HG02623 (cell line): Measurements from ENCODE around the gene SYNDIG1.

Experiments
- ATAC-seq: cut with Tn5 transposase; IDR thresholded peaks from one replicate; pipeline ENCODE4 v1.9.1; 2021; ENCODE audit warnings: moderate library complexity; ENCODE audit not compliant: unreplicated experiment

Gene SYNDIG1

DNA sequence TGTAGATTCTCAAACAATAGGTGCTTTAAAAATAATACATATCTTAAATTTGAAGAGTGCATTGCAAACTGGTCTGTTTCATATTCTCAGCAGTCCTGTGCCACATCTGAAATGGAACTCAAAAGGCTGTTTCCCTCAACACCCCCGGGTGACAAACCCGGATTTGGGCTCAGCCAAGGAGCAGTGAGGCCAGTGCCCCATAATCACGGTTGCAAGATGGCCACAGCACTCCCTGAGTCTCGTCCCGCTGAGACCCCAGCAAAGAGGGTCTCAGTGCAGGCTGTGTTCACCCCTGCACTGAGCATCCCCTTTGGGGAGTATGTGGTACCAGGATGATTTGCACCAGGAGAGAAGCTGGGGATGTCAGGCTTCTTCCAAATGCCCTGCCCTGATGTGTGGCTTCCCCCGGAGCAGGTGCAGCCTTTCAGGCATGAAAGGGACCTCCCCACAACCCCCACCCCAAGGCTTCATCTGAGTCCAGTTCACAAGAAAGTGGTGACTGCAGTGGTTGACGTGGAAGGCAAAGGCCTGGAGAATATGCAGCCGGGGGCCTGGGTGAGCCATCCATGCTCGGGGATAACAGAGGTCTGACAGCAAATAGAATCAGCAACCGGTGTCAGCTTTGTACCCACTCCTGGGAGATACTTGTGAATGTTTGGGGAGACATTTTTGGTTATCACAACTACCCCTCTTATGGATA lies 202.9 kb downstream of the SYNDIG1 start:
- ATAC-seq, result no peak

DNA sequence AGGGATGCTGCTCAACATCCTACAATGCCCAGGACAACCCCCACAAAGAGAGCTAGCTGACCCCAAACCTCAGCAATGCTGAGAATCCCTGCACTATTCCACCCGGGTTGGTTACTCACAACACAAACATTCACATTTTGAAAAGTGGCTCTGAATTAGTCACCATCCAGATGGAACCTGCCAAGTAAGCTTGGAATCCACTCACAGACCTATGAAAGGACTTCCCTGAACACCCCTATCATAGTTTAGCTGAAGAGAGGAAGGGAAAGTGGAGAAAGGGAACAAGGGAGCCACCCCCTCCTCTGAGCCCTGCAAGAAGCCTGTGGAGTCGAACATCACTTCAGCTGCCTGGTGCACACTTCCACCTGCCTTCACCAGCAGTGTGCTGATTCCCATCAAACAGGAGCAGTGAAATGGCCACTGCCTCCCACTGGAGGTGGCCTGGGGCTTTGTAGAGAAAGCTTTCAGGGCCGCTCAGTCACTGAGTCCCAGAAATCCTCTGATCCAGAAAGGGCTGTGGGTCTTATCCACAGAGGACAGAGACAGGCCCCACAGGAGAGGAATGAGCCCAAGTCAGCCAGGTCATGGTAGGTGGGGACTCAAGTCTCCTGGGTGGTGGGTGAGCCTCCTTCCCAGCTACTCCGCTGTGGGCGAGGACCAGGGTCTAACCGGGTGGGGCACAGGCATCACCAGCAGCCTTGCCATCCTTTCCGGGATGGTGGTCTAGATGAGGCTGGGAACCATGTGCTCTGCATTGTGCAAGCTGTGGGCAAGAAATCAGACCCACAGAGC lies 203.7 kb downstream of the SYNDIG1 start:
- no peak for ATAC-seq

DNA sequence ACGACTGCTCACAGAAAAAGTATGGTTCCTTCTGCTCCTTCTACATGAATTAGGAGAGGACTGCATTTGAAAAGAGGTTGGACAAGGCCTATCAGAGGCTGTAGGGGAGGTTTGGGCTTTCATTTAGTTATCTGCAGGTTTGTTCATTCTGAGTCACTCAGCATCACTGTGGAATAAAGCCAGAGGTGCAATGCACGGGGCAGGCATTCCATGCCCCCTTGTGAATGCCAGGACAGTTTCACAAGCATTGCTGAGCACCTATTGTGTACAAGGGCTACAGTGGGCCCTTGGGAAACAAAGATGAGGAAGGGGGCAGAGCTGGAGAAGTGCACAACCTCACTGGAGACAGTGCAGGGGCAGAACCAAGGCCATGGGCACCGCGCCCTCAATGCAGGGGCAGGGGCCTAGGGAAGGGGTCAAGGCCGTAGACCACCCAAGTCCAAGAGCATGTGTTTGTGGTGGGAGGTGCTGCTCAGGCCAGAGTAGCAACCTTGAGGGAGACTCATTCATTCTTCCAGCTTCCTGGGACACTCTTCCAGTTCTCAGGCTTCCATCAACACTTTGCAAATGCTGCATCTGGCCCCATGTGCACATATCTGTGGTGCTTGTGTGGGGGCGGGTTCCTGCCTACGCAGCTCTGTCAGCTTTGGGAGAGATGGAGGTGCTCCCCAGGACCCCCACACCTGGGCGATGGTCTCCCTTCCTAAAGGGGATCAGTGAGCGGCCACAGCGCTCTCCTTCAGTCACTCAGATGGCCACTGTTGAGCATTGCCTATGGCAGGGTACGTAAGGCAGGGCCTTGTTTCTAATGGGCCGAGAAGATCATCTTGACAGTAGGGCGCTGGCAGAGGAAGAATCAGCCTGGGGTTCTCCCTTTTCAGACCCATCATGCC lies 204.5 kb downstream of the SYNDIG1 start:
- no peak for ATAC-seq

DNA sequence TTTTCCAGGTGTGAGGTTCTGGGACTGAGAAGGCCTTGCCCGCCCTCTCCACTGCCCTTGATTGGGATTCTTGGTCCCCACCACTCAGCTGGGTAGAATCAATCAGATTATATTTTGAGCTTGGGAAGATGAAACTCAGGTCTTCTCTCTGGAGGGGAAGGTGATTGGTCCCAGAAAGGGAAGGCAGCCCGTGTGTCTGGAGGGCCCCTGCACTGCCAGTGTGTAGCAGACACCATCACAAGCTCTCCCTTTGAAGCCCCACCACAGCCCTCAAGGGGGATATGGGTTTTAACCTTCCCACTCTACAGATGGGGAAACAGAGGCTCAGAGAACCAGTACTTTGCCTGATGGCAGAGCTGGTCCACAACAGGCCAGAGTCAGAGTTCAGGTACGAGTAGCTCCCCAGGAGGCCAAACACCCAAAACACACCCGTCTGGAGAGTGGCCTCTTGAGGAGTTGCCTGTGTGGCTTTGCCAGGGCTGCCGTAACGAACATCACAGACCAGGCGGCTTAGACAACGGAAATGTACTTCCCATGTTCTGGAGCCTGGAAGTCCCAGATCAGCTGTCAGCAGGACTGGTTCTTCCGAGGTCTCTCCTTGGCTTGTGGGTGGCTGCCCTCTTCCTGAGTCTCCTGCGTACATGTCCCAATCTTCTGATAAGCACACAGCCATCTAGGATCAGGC lies 205.6 kb downstream of the SYNDIG1 start:
- no peak for ATAC-seq

DNA sequence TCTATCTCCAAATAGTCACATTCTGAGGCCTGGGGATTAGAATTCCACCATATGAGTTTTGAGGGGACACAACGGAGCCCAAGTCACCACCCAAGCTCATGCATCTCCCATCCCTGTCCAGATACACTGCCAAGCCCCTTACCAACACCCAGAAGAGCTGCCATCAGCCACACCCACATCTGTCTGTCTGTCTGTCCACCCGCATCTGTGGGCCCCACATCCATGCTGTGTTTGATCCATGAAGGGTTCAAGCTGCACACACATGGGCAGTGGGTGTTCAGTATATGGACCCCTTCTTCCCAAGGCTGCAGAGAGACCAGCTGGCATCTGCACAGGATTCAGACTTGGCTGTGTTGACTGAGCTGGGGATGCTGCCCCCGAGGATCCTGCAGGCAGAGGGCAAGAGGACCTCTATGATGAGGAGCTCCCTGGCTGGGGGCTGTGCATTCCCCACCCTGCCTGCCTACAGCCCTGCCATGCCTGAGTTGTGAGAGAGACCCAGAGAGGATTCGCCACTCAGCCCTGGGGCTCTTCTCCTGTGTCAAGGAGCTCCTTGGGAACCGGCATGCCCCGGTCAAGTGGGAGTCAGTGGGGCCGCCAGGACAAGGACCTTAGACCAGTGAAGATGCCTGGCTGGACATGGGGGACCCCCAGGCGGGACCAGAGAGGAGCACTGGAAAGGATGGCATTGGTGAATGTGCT lies 206.4 kb downstream of the SYNDIG1 start:
- ATAC-seq, result no peak

DNA sequence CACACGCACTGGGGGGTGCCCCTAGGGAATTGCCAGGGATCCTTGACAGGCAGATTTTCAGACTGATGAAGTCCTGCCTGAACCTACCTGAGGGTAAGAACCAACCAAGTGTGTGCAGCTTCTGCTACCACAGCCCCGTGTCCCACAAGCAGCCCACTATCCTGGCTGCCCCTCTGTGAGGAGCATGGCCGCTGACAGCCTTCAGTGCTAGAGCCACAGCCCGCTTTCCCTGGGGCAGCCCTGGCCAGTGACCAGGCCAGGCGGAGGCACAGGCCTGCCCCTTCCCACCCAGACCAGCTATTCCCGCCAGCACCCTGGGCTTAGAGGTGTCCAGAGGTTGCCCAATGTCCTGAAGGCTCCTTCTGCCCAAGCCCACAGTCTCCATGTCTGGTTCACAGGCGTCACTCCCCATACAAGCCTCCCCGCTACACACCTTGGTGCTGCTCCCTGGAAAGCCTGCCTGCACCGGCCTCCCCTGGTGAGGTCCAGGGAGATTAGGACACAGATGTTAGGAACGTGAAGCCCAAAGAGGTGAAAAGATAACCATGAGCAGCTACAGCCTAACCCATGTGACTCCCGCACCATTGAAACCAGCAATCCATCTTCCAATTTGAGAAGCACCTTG lies 207.0 kb downstream of the SYNDIG1 start:
- ATAC-seq, result no peak

DNA sequence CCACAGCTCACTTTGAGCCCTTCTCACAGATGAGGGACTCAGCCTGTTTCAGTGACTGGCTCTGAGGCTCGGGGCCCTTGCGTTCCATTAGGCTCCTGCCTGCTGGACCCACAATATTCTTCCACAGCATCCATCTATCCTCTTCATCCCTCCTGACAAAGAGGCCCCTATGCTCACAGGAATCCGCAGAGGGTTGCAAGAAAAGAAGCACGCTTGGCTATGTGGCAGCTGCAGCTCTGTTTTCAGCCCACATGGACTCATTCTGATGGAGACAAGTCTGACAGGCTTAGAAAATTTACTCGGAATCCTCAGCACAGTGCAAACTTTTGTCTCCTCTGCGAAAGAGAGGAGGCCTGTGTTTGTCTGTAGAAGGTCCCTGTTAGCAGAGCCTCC lies 207.5 kb downstream of the SYNDIG1 start:
- no peak for ATAC-seq

DNA sequence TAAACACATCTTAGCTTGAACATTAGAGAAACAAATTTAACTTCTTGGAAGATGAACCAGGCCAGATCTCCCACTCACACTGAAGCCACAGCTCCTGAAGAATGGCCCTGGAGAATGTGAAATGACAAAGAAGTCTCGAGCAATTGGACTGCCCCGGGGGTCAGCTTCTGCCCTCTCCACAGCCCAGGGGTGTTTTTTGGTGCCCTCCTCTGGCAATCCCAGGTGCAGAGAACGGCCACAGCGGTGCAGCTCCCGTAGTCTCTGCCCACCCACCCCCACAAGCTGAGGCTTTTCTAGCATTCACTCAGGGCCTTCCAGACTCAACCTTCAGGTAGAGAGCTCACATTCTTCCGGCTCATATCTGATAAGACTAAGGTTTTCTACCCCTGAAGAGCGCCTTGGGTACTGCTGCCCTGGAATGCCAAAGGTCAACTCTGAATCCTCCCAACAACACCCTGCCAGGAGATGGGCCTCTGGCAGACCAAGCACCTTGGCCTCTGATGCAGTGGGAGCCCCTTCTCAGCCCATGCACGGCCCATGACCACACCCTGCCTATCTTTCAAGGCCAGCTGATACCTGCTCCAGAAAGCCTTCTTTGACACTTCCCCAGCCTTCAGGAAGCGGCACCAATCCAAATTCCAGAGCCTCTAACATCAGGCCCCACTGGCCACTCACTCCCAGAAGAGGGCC lies 208.3 kb downstream of the SYNDIG1 start:
- no peak for ATAC-seq

- no peak for ATAC-seq
Observed at GRCh38 chr20:24678351-24679106, 209.1 kb downstream of the SYNDIG1 start.

GRCh38 chr20:24679448-24680047 lies 210.1 kb downstream of the SYNDIG1 start:
- no peak for ATAC-seq

DNA sequence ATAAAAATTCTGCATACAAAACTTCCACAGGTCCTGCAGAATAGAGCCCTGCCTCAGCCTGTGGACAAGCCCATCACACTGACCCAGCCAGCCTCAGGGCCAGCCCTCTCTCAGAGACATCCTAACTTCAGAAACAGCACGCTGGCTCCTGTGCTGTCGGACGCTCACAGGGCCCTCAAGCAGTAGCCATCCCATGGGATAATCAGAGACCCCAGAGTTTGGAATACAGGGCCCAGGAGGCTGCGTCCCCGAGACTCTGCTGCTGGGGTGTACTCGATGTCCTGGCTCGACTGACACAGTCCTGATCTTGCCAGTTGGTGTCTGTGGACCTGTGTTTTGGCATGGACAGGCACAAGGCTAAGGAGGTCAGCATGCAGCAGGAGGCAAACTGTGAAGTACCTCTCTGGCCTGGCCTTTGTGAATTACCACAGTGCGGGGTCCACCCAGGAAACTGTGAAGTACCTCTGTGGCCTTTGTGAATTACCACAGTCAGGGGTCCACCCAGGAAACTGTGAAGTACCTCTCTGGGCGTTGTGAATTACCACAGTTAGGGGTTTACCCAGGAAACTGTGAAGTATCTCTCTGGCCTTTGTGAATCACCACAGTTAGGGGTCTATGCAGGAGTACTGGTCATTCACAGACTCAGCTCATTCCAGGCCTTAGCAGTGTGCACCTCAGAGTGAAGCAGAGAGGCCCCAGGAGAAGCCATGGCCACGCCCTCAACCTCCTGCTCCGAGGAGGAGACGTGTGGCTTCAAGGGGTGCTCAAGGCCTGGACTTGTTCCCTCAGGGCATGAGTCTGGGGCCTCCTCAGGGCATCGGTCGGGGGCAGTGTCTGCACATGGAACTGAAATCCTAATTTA lies 212.4 kb downstream of the SYNDIG1 start:
- no peak for ATAC-seq

DNA sequence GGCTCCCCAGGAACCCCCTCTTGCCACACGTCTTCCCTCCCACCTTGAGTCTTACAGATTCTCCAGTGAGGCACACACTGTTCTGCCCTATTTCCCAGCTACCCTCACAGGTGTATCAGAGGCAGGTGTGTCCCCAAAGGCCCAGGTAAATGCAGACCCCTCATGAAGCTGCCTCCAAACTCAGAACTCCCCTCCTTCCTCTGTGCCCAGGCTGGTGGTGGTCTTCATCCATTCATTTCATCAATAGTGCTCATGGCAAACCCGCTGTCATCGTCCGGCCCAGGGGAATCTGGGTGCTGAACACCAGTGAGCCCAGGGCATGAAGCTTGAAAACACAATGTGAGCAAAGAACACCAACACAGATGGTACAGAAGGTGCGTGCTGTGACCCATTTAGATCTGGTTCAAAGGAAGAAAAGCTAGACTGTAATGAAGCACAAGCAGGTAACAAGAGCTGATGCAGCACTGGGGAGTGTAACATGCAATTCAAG lies 213.1 kb downstream of the SYNDIG1 start:
- ATAC-seq, result no peak

GRCh38 chr20:24683676-24684075 lies 214.2 kb downstream of the SYNDIG1 start:
- ATAC-seq, result no peak

DNA sequence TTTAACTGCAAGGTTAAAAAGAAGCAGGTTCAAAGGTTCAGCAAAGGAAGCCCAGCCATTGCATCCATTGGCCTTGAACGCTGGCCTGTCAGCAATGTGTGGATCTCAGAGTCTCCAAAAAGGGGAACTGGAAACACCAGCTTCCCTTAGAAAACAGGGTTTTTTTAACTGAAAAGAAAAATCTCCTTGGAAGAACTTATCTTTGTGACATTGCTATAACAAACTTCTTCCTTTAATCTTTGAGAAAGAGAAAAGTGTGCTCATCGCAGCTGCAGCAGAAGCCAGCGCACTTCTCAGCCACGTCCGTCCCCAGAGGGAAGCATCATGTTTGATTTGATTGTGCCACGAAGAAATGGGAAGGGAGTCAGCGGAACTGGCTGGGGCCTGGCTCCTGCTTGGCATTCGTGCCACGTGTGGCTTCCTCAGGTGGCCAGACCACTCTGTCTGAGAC lies 215.0 kb downstream of the SYNDIG1 start:
- no peak for ATAC-seq

- no peak for ATAC-seq
Observed at GRCh38 chr20:24684956-24685691, 215.7 kb downstream of the SYNDIG1 start.

GRCh38 chr20:24685736-24686135 lies 216.3 kb downstream of the SYNDIG1 start:
- no peak for ATAC-seq
